ENCODE data around the gene LRRC56. TPM values are rescaled to one million over a fixed set of nuclear protein-coding genes. Genes with fewer than 3 reads are reported as not detected.

The LRRC56 gene
- total and polyA plus RNA-seq, 2 donors (not counting 1 experiment from before 2014, with no cell fraction given): 0.28 to 1.3 TPM

DNA sequence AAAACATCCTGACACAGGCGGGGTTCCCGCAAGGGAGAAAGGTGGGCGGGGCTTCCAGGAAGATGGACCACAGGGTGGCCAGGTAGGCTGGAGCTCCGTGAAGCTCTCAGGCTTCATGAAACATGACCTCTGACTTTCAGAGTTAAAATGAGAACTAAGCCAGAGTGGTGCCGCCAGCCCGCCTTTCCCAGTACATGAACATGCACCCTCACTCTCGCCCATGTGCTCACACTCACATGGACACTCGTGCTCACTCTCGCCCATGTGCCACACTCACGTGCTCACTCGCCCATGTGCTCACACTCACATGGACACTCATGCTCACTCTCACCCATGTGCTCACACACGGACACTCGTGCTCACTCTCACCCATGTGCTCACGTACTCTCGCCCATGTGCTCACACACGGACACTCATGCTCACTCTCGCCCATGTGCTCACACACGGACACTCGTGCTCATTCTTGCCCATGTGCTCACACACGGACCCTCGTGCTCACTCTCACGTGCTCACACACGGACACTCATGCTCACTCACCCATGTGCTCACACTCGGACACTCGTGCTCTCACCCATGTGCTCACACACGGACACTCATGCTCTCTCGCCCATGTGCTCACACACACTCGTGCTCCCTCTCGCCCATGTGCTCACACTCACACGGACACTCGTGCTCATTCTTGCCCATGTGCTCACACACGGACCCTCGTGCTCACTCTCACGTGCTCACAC lies 40.3 kb upstream of the LRRC56 start:
- TF ChIP-seq, protein P1, sequence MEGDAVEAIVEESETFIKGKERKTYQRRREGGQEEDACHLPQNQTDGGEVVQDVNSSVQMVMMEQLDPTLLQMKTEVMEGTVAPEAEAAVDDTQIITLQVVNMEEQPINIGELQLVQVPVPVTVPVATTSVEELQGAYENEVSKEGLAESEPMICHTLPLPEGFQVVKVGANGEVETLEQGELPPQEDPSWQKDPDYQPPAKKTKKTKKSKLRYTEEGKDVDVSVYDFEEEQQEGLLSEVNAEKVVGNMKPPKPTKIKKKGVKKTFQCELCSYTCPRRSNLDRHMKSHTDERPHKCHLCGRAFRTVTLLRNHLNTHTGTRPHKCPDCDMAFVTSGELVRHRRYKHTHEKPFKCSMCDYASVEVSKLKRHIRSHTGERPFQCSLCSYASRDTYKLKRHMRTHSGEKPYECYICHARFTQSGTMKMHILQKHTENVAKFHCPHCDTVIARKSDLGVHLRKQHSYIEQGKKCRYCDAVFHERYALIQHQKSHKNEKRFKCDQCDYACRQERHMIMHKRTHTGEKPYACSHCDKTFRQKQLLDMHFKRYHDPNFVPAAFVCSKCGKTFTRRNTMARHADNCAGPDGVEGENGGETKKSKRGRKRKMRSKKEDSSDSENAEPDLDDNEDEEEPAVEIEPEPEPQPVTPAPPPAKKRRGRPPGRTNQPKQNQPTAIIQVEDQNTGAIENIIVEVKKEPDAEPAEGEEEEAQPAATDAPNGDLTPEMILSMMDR (conservative IDR thresholded peaks at IDR 0.05 in 1 of 2, IDR thresholded peaks at IDR 0.05 in 1 of 2; ENCODE audit: low read depth in 1 of 2, low read length in 2 of 2): no peak
- TF ChIP-seq EZH2 (IDR thresholded peaks at IDR 0.05; ENCODE audit: low read length, missing control alignments): no peak
- Histone ChIP-seq H3K27ac (ENCODE audit: insufficient read depth, low read length) (no peak overlapping the region), H4K20me1 (ENCODE audit: control insufficient read depth, extremely low read depth, insufficient read depth, low read length) (no peaks in the 10 kb centered on the region), H3K9ac (ENCODE audit: insufficient read depth, low read length) (no peak overlapping the region), H3K36me3 (ENCODE audit: control insufficient read depth, insufficient read depth, low read length) (peaks cover 60% of the 10 kb centered on the region), H3K79me2 (ENCODE audit: control insufficient read depth, insufficient read depth, low read length) (peaks cover 21% of the 10 kb centered on the region), H3K4me3 (replicated peaks in 1 of 4; ENCODE audit: control extremely low read depth in 1 of 4, insufficient read depth in 1 of 4, low read depth in 3 of 4, low read length in 4 of 4) (no peak overlapping the region), H2AFZ (ENCODE audit: low read length) (no peak overlapping the region), H3K9me3 (ENCODE audit: control insufficient read depth, insufficient read depth, low read depth, low read length) (no peaks in the 10 kb centered on the region), H3K4me2 (ENCODE audit: extremely low read depth, insufficient read depth, low read length) (no peak overlapping the region), H3K4me1 (ENCODE audit: control insufficient read depth, extremely low read depth, insufficient read depth, low read length) (no peaks in the 10 kb centered on the region), H3K27me3 (ENCODE audit: control insufficient read depth, insufficient read depth, low read length) (no peaks in the 10 kb centered on the region)
- no peak for DNase-seq (ENCODE audit: low read depth in 2 of 2)

DNA sequence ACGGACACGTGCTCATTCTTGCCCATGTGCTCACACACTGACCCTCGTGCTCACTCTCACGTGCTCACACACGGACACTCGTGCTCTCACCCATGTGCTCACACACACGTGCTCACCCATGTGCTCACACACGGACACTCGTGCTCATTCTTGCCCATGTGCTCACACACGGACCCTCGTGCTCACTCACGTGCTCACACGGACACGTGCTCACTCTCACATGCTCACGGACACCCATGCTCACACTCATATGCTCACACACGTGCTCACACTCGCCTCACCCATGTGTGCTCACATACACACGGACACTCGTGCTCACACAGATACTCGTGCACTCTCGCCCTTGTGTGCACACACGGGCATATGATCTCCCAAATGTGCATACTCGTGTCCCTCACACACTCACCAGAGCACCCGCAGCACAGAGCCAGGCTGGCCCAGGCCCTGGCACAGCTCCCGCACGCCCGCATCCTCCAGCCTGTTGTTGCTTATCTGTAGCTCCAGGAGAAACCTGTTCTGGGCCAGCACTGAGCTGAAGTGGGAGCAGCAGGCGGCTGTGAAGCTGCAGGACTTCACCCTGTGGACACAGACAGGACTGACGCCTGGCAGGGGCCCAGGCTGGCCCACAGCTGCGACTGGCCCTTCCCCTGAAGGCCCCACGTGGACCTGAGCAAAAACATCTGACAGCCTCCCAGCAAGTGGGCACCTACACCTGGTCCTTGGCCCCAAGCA lies 39.6 kb upstream of the LRRC56 start:
- DNase-seq (ENCODE audit: low read depth in 2 of 2): no peak
- Histone ChIP-seq H3K36me3 (ENCODE audit: control insufficient read depth, insufficient read depth, low read length) (peaks cover 61% of the 10 kb centered on the region), H2AFZ (ENCODE audit: low read length) (no peak overlapping the region)

More for the DNA sequence above, 39.6 kb upstream of the LRRC56 start:
- H3K4me2 ChIP-seq (ENCODE audit: extremely low read depth, insufficient read depth, low read length): no peak overlapping the region
- no peaks in the 10 kb centered on the region for H3K9me3 ChIP-seq (ENCODE audit: control insufficient read depth, insufficient read depth, low read depth, low read length)
- H3K79me2 ChIP-seq (ENCODE audit: control insufficient read depth, insufficient read depth, low read length): peaks cover 28% of the 10 kb centered on the region
- H4K20me1 ChIP-seq (ENCODE audit: control insufficient read depth, extremely low read depth, insufficient read depth, low read length): no peaks in the 10 kb centered on the region
- no peaks in the 10 kb centered on the region for H3K4me1 ChIP-seq (ENCODE audit: control insufficient read depth, extremely low read depth, insufficient read depth, low read length)
- H3K27ac ChIP-seq (ENCODE audit: insufficient read depth, low read length): no peak overlapping the region
- no peak overlapping the region for H3K9ac ChIP-seq (ENCODE audit: insufficient read depth, low read length)
- no peak overlapping the region for H3K4me3 ChIP-seq (replicated peaks in 1 of 4; ENCODE audit: control extremely low read depth in 1 of 4, insufficient read depth in 1 of 4, low read depth in 3 of 4, low read length in 4 of 4)
- TF ChIP-seq, protein P1 (conservative IDR thresholded peaks at IDR 0.05 in 1 of 2, IDR thresholded peaks at IDR 0.05 in 1 of 2; ENCODE audit: low read depth in 1 of 2, low read length in 2 of 2): no peak
- TF ChIP-seq EZH2 (IDR thresholded peaks at IDR 0.05; ENCODE audit: low read length, missing control alignments): no peak
- H3K27me3 ChIP-seq (ENCODE audit: control insufficient read depth, insufficient read depth, low read length): no peaks in the 10 kb centered on the region

Measured in fibroblast of lung (primary cell).